ENCODE measurements around the gene RAPGEF1.
"Not testable (repeated sequence)": the region's sequence is repeated elsewhere in the genome, so short reads cannot be mapped to it uniquely, and the experiment has no call there.

The RAPGEF1 gene

GRCh38 chr9:131739959-131740648, at the start of gene RAPGEF1:
Gene RAPGEF1 (minus strand): TSS chr9:131740076. CDS start chr9:131739830, 246 bp downstream.
- no peak for DNase-seq

- no peak for DNase-seq
Observed at GRCh38 chr9:131788851-131789250, 49.0 kb upstream of the RAPGEF1 start.

GRCh38 chr9:131787838-131788237, 48.0 kb upstream of the RAPGEF1 start:
- DNase-seq, result no peak

GRCh38 chr9:131784748-131785501, 45.0 kb upstream of the RAPGEF1 start:
- DNase-seq, result no peak

GRCh38 chr9:131781069-131781468, 41.2 kb upstream of the RAPGEF1 start:
- no peak for DNase-seq

GRCh38 chr9:131776473-131776872, 36.6 kb upstream of the RAPGEF1 start:
- peak; percentile 27 for DNase-seq

- DNase-seq, result no peak
Observed at GRCh38 chr9:131776036-131776435, 36.2 kb upstream of the RAPGEF1 start.

- DNase-seq, result no peak
Observed at GRCh38 chr9:131774636-131775035, 34.8 kb upstream of the RAPGEF1 start.

GRCh38 chr9:131773911-131774379, 34.1 kb upstream of the RAPGEF1 start:
- DNase-seq, result peak; percentile 33

- no peak for DNase-seq
Observed at GRCh38 chr9:131772940-131773339, 33.1 kb upstream of the RAPGEF1 start.

- DNase-seq, result no peak
Observed at GRCh38 chr9:131771646-131772045, 31.8 kb upstream of the RAPGEF1 start.

GRCh38 chr9:131769361-131769760, 29.5 kb upstream of the RAPGEF1 start:
- peak; percentile 78 for DNase-seq

GRCh38 chr9:131764568-131764967, 24.7 kb upstream of the RAPGEF1 start:
- no peak for DNase-seq

GRCh38 chr9:131762356-131762932, 22.6 kb upstream of the RAPGEF1 start:
- DNase-seq, result peak; percentile 21

- no peak for DNase-seq
Observed at GRCh38 chr9:131759017-131759647, 19.3 kb upstream of the RAPGEF1 start.

- no peak for DNase-seq
Observed at GRCh38 chr9:131757549-131757948, 17.7 kb upstream of the RAPGEF1 start.

GRCh38 chr9:131755541-131756198, 15.8 kb upstream of the RAPGEF1 start:
- DNase-seq, result peak; percentile 62

GRCh38 chr9:131754846-131755245, 15.0 kb upstream of the RAPGEF1 start:
- DNase-seq, result no peak

GRCh38 chr9:131753751-131754150, 13.9 kb upstream of the RAPGEF1 start:
- not testable (repeated sequence) for DNase-seq

GRCh38 chr9:131752231-131752884, 12.5 kb upstream of the RAPGEF1 start:
- no peak for DNase-seq

- no peak for DNase-seq
Observed at GRCh38 chr9:131748411-131748955, 8.6 kb upstream of the RAPGEF1 start.

GRCh38 chr9:131747352-131747751, 7.5 kb upstream of the RAPGEF1 start:
- DNase-seq, result no peak

All from NCI-H226 (cell line).